ENCODE results near the gene ISM2. TPM values are rescaled to one million over a fixed set of nuclear protein-coding genes. Genes with fewer than 3 reads are reported as not detected.

Gene ISM2
- polyA plus RNA-seq, 4 donors: 1.2 to 2.7 (median 1.9) TPM

DNA sequence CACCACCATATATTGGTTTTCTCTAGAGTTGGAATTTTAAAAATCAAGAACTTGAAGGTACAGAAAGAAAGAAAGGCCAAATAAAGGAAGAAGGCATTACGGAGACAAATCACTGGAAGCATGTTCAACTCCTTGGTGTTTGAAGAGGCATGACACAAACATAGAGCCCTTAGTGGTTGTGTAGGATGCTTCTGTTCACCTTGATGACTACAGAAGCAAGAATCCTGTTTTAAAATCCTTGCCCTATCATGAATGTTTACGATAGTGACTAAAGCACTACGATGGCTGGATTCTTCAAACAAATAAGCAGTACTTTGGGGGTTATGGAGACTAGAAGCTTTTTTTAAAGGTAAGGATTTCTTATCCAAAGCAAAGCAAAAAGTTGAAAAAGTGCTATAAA is 10.3 kb upstream of the ISM2 start:
- DNase-seq (ENCODE audit: low read depth in 4 of 4, low spot score in 3 of 4): no peak

- no peak for DNase-seq (ENCODE audit: low read depth in 4 of 4, low spot score in 3 of 4)
These were observed 9.6 kb upstream of the ISM2 start for GRCh38 chr14:77508249-77508648.

- no peak for DNase-seq (ENCODE audit: low read depth in 4 of 4, low spot score in 3 of 4)
These were observed 9.1 kb upstream of the ISM2 start for GRCh38 chr14:77507762-77508161.

- DNase-seq (ENCODE audit: low read depth in 4 of 4, low spot score in 3 of 4): no peak
These were observed 6.4 kb upstream of the ISM2 start for GRCh38 chr14:77505031-77505430.

GRCh38 chr14:77503138-77503537 is 4.5 kb upstream of the ISM2 start:
- DNase-seq (ENCODE audit: low read depth in 4 of 4, low spot score in 3 of 4): no peak

DNA sequence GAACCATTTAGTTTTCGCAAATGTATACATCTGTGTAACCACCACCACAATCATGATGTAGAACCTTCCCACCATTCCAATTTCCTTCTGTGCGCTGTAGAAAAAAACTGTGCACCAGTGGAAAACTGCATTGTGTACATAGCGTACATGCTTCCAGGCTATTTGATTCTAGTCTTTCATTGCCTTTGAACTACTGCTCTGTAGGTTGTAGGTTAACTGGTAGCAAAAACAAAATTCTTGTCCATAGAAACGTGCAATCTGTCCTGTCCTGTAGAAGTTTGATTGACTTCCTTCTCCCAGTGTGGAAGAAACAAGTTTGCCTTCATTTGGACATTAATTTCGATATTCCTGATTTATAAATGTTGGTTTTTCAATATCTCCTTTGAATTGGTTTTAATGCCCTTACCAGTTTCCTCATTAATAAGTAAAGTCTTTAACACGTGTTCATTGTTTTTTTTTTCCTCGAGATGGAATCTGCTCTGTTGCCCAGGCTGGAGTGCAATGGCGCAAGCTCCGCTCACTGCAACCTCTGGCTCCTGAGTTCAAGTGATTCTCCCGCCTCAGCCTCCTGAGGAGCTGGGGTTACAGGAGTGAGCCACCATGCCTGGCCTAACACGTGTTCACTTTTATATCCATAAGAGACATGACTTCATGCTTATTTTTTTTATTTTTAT is 3.6 kb upstream of the ISM2 start:
- no peak for DNase-seq (ENCODE audit: low read depth in 4 of 4, low spot score in 3 of 4)

- no peak for DNase-seq (ENCODE audit: low read depth in 4 of 4, low spot score in 3 of 4)
These were observed 440 bp upstream of the ISM2 start for GRCh38 chr14:77498984-77499527.

GRCh38 chr14:77495334-77495733 is 3.3 kb downstream of the ISM2 start:
- no peak for DNase-seq (ENCODE audit: low read depth in 4 of 4, low spot score in 3 of 4)

DNA sequence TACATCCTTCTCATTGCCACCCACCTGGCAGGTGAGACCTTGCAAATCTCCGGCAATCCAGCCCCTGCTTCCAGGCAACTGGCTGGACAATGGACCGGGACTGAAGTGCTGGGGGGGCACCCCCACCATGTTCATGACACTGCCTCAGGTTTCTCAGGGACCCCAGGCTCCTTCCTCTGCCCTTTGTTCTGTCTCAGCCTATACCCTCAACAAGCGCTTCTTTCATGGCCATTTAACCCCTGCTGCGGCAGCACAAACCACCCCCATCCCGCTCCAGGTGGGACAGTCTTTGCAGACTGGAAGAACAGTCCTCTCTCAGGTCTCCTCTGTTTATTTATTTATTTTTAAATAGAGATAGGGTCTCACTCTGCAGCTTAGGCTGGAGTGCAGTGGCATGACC is 7.6 kb downstream of the ISM2 start:
- DNase-seq (ENCODE audit: low read depth in 4 of 4, low spot score in 3 of 4): no peak

DNA sequence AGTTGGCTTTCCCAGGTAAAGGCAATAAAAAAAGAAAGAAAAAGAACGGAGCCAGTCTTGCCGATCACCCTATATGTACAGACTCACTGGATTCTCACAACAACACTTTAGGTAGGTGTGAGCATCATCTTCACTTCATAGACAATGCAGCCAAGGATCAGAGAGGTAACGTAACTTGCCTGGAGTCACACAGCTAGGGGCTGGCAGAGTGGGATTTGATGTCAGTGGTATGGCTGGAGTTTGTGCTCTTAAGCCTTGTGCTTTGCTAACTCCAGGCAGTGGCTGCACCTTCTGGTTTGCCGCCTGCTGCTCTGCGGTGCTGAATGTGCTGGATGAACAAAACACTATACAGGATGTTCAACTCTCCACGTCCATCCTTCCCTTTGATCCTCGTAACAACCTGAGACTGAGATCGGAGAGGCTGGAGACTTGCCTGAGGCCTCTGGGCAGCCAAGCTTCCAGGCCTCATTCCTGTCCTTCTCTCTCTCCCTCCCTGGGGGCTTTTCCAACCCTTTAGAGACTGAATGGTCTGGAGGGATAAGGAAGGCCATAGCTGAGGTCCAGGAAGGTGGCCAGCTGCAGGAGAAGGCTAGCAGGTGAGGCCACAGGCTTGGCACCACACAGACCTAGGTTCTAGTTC is 8.1 kb downstream of the ISM2 start:
- DNase-seq (ENCODE audit: low read depth in 4 of 4, low spot score in 3 of 4): no peak

DNA sequence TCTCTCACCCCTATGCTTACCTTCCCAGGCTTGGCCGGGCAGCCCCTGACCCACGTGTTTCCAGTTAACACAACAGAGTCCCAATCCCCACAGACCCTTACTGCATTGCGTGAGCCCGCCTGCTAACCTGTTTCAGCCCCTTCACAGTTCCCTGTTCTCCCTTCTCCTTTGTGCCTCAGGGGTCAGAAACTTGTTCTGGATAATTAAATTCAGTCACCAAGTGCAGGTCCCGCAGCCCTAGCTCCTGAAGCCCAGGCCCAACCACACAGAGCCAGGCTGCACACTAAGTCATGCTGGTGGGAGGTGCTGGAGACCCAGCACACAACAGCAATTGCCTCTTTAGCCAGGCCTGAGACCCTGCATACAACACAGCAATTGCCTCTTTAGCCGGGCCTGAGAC is 9.6 kb downstream of the ISM2 start:
- no peak for DNase-seq (ENCODE audit: low read depth in 4 of 4, low spot score in 3 of 4)

DNA sequence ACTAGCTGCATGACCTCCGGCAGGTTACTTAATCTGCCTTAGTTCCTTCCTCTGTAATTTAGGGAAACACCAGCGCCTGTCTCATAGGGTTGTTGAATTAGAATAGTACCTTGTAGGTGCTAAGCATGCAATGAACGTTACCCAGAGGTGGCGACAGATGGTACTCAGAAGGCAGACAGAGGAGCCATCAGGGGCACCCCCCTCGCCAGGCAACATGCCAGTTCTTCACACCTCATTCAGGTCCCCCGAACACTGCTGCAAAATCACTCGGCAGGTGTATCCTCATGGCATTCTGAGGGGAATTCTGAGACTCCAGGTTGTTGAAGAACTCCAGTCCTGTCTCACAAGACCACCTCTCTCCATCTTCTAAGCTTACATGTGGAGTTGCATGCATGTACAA is 10.1 kb downstream of the ISM2 start:
- no peak for DNase-seq (ENCODE audit: low read depth in 4 of 4, low spot score in 3 of 4)

DNA sequence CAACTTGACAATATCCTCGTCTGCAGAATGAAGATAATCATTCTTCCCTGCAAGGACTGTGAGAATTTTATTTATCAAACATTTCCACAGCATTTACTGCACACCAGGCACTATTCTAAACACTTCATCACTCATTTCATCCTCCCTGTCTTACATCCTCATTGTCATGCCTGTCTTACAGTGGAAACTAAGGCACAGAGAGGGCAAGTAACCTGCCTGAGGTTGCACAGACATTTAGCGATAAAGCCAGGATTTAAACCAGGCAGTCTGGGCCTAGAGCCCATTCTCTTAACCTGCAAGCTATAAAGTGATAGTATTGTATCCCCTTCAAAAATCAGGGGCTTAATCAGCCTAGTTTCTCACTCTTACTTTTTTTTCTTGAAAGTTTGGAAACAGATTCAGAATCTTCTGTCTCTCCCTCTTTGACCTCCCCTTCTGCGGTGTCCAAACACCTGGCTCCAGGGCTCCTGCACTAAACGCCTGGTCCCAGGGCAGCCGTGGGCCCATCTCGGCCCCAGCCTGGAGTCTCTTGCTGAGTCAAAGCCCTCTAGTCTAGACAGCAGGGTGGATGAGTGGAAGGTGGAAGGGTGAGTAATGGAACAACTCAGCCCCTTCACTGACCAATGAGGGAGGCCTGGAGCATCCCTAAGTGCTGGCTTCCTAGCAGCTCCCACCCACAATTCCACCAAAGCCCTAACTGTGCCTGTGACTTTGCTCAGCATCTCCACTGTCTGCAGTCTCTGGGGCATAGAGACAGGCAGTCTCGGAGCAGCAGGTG is 12.5 kb downstream of the ISM2 start:
- DNase-seq (ENCODE audit: low read depth in 4 of 4, low spot score in 3 of 4): no peak

GRCh38 chr14:77485256-77485655 is 13.4 kb downstream of the ISM2 start:
- DNase-seq (ENCODE audit: low read depth in 4 of 4, low spot score in 3 of 4): no peak

DNA sequence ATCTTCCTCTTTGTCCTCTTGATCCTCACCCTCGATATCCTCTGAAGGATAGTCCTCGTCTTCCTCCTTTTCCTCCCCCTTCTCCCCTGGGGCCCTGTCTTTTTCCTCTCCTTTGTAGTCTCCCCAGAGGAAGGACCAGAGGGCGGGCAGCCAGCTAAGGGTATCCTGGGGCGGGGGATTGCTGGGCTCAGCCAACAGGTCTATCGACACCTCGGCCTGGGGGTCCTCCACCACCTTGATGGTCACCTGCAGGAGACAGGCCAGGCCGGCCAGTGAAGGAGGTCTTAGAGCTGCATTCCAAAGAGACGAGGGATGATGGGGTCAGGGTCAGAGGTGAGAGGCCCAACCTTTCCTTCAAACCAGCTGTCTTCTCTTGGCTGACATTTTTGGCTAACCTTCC is 16.2 kb downstream of the ISM2 start:
- DNase-seq (ENCODE audit: low read depth in 4 of 4, low spot score in 3 of 4): no peak

DNA sequence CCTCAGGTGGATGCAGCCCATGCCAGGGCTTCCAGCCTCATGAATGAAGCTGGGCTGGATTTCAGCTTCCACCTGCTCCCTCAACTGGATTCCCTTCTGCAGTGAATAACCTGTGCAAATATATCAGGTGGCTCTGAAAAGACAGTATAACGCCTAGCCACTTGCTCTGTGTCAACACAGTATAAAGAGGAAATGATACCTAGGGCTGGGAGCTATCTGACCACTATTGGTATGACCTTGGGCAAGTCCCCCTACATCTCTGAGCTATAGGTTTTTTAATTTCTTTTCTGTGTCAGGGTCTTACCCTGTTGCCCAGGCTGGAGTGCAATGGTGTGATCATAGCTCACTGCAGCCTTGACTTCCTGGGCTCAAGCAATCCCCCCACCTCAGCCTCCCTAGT is 19.8 kb downstream of the ISM2 start:
- no peak for DNase-seq (ENCODE audit: low read depth in 4 of 4, low spot score in 3 of 4)

- DNase-seq (ENCODE audit: low read depth in 4 of 4, low spot score in 3 of 4): no peak
These were observed 20.6 kb downstream of the ISM2 start for GRCh38 chr14:77478029-77478428.

GRCh38 chr14:77475432-77476115 is 23.0 kb downstream of the ISM2 start:
- no peak for DNase-seq (ENCODE audit: low read depth in 4 of 4, low spot score in 3 of 4)

DNA sequence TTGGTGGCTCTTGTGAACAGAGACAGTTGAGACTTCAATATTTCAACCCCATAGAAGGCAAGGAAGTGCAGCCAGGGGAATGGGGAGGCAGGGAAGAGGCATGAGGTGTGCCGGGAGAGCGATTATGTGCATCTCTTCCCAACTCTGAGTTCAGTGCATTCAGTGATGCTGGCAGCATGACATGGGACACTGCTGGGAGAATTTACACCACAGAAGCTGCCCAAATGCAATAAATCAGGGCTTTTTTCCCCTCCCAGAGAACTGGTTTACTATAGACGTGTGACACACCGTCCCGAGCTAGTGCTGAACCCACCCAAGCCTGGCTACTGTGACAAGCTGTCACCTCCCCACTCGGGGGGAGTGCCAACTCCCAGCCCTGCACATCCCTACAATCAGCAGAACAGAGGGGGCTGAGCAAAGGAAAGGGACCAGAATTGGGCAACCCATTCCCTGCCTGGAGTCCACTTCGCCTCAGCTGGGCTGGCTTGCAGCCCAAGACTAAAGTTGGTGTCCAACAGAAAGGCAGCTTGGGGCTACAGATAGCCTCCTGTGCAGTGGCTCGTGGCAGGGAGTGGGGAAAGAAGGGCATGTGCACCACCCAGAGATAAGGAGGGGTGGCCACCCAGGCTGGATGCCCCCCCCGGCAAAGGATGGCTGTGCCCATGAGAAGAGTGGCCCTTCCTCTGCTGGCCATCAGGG is 24.0 kb downstream of the ISM2 start:
- DNase-seq (ENCODE audit: low read depth in 4 of 4, low spot score in 3 of 4): no peak

- no peak for DNase-seq (ENCODE audit: low read depth in 4 of 4, low spot score in 3 of 4)
These were observed 24.7 kb downstream of the ISM2 start for GRCh38 chr14:77473921-77474320.

Data from right renal pelvis (tissue), 4 donors.